Epidermal melanocyte (primary cell): ENCODE measurements around the gene ABHD10.

Experiments used
- DNase-seq: peaks from one replicate; pipeline ENCODE4 v3.0.0; 2011; ENCODE audit warnings: low spot score; ENCODE audit not compliant: insufficient read length

ABHD10 gene

DNA sequence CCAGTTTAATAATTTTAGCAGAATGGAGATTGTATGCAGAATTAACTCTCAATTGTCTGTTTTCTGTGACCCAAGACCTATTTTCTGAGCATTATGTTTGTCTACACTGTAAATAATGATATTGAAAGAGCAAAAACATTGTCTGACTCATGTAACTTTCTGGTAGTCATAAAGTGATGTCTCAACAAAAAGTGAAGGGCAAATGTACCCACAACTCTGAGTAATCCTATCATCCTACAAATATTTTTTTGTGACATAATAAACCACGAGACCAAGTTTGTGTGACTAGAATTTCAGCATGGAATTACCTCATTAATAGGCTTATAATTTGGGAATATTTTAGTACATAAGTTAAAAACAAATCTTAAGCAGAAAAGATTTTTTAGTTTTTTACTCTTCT is 15.4 kb upstream of the ABHD10 start:
- no peak for DNase-seq

DNA sequence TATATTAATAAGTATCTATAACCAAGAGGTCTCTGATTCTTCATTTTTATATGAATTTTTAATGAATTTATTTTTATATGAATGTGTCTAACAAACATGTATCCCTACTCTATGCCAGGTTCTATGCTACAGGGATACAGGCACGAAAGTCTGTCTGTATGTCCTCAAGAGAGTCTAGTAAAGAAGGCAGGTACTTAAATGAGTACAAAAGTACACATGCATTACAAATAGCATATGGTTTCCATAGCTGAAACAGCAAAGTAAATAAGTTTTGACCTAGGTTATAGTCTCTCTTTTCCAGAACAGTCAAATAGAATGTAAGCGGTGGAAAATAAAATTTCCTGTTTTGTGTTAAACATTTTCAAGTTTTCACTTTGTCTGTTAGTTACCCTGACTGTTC is 13.3 kb upstream of the ABHD10 start:
- DNase-seq: no peak

DNA sequence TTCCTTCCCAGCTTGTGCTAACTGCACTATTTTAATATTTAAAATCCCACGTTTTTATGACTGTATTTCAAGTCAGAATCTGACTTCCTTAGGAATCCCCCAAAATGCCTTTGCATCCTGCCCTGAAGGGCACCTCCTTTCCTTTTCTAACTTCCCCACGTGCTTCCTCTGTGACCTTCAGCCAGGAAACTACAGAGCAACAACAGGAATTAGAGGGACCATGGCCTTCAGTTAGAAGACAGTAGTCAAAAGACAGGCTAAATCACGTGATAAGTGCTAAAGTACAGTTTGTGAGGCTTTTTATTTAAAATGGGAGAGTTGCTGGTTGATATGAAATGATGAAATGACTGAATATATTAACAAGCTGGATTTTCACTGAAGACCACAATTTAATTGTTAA is 11.8 kb upstream of the ABHD10 start:
- DNase-seq: no peak

DNA sequence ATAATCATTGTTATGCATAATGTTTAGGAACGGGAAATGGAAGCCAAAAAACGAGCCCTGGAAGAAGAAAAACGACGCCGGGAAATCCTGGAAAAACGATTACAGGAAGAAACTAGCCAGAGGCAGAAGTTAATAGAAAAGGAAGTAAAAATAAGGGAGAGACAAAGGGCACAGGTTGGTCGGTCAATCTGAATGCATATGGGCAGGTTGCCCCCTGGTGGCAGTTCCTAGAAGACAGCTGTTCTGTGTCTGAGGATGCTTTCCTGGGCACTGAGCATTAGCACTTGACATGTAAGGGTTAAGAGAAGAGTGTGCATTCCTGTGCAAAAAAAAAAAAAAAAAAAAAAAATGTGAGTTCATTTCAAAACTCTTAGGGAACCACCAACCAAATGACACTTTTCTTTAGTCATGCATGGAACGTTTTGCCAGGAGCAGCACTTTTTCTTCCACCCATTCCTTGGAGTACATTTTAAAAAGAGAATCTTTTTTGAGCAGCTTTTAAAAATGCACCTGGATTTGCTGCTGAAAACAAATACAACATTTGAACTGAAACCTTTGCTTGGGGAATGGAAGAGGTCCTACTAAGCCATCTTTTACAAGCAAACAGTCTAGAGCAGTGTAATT is 11.1 kb upstream of the ABHD10 start:
- DNase-seq: no peak

DNA sequence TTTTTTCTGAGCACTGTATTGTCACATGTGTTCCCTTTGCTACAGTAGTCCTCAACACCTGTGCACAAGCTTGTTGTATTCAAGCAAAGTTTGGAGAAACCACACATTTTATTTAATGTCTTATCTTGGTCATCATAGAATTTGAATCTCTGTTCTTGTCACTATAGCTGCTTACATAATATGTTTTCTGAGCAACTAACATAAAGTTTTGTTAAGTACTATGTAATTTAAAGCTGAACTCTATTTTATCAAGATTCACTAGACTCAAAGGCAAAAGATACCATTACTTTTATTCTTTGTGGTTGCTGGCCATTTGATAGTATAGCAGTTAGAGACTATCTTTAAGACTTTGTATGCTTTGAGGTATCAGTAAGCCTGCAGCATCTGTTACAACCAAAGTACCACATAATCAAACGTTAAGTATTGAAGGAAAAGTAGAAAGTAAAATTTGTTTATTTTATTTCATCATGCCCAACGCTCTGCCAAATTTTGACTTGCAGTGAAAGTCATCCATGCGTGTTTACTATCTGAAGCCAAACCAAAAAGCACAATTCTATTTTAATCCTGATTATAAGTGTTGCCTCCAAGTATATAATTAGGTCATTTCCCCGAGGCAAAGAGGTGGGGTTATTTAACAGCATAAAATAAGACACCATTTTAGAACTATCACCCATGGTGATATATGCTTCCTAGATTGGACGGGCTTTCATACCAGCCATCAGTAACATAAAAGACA is 10.3 kb upstream of the ABHD10 start:
- DNase-seq: no peak

DNA sequence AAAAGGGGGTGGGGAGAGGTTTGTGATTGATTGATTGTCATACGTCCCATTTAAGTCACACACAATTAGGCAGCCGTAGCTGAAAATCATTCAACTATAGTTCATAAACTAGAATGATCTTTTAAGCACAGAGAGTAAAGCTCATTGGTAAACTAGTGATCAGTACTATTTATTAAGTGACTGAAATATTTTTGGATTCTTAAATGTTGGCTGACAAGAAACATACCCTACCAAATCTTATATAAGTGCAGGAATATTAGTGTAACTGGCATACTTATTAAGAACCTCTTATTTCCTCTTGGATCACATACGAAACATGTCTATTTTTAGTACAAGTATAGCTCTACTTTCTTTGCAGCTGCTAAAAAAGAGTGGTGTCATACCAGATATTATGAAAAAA is 8.4 kb upstream of the ABHD10 start:
- no peak for DNase-seq

DNA sequence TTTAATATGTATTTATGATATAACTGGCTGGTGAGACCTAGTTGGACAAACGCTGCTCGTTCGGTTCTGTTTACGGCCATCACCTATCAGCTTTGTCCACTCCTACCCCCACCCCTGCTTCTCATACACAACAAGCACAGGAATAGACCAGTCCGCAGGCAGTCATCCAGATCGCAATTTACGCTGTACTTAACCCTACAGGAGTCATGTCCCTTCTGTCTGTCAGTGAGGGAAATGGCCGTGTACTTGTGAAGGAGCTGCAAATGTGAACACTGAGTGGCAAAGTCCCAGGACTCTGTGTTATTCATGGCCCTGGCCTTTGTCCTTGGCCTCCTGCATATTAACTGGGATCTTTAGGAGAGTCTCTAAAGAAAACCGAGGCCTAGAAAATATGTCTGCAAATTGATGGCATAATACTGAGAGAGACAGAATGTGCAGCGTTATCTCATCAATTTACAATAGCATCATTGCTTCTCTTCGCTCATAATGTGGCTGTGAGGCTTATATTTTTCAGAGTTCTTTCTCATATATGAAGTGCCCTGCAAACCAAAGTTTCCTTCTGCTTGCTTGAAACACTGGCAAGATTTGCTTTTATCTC is 7.2 kb upstream of the ABHD10 start:
- no peak for DNase-seq

DNA sequence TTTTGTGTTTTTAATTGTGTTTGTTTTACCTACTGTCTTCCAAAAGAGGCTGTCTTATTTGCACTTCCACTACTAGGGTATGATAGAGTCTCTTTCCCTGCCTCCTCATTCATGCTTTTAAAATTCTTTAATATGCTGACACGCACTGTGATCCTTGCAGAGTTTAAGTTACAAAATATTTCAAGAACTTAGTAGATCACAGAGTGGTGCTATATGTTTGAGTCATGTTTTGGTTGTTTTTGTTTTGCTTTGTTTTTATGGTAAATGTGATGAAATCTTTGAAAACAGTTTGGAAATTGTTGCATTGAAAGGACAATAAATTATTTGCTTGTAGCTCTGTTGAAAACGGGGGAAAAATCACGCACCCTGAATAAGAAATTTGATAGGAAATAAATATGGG is 5.9 kb upstream of the ABHD10 start:
- no peak for DNase-seq

DNA sequence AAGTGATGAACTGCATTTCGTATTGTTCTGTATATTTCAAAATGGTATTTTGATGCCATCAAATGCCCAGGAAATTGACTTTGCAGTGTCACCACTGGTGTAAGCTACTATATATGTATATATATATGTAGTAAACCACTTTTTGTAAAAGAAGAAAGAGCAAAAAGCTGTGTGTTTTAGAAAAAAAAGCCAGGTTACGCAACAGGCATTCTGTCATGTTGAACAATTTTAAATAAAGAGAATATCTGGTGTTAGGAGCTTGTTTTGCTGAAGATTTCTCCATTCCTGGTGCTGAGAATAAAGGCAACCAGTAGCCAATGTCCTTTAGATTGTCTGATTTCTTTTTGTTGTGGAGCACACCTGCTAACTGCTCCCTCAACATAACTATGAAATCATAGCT is 3.7 kb upstream of the ABHD10 start:
- DNase-seq: no peak

DNA sequence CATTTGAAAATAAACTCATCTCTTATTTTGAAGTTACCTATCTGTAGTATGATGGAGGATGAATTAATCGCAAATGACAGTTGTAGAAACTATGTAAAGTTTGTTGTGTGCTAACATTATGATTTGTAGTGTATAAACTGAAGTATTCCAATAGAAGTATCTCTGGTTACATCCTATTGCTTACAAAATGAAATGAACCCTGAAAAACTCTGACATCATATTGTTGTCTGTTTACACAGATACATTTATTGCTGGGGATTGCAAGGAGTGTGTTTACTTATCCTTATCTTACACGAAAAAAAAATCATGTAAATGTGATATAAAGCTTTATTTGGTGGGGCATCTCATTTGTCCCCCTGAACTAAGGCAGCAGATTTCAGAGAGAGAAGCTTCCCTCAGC is 2.6 kb upstream of the ABHD10 start:
- DNase-seq: no peak

DNA sequence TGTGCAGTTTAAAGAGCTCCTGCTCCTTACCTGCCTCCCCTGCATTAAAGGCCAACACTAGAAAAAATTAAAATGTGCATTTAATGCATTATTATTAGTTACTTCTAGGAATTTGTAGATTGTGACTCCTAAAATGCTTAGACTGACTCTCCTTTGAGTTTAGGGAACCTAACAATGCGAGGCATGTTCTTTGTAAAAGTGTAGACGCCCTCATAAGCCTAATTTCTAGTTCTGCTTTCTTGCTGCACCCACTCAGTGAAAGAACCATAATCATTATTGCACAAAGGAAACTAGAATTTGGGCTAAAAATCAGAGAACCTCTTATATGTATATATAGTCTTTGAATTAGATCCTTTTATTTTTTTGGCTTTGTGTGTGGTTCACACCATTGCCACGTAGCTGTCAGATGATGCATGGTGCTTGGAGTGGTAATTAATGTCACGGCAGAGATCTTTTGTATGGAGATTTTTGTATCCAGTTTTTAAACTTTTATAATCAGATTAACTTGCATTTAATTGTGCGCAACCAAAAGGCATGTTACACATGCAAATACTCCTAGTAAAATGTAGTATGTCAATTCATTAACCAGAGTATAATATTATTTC is 710 bp downstream of the ABHD10 start:
- no peak for DNase-seq

DNA sequence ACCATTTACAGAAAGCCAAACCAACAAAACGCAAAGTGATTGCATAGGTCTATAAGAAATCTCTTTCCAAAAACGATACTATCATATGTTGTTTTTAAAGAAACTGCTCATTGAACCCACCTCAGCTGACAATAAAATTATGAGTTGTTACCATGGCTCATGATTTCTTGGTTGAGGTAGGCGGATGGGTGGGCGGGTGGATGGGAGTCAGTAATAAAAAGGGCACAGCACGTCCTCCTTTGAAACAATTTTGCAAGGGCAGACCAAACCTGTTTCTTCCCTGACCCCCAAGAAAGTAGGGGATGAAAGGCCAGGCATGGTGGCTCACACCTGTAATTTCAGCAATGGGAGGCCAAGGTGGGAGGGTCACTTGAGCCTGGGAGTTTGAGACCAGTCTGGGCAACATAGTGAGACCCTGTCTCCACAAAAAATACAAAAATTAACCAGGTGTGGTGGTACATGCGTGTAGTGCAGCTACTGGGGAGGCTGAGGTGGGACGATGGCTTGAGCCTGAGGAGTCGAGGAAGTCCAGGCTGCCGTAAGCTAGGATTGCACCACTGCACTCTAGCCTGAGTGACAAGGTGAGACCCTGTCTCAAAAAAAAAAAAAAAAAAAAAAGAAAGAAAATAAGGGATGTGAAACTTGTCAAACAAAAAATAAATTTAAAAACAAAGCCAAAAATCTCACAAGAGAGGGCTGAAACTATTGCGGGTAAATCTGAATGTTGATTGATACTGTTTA is 2.1 kb downstream of the ABHD10 start:
- DNase-seq: no peak

DNA sequence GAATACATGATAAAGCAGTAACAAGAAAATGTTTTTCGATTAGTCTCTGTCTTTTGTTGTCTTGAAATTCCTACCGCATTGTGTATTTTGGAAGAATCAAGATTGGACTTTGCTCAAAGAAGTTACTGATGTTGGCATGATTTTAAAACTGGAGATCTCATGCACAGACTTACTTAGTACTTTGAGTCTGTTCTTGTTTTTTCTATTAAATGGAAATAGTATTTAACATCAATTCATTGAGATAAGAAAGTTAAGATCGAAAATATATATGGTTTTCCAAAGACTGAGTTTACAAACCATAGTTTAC is 2.6 kb downstream of the ABHD10 start:
- no peak for DNase-seq

DNA sequence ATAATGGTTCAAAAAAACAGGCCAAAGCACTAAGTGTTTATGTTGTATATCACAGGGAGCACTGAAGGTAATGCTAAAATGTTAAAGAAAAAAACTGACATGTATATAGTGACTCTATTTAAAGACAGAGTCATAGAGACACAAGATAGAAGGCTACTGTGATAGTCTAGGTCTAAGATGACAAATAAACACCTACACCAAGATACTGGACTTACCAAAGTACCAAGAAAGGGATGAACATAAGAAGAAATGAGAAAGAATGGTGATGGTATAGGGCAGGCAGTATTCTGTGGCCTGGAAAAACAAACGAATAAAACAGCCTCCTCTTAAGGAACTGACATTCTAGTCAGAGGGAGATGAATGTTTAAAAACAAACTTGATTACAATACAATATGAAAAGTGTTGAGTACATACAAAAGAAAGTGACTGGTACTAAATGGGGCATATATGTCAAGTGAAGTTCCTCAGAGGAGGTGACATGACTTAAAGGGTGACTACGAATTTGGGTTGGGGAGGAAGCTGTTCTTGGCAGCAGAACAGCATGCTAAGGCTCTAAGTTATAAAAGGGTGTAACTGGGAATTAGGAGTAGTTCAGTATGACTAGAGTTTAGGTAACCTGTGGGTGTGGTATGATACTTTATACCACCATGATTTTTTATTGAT is 5.9 kb downstream of the ABHD10 start:
- no peak for DNase-seq

DNA sequence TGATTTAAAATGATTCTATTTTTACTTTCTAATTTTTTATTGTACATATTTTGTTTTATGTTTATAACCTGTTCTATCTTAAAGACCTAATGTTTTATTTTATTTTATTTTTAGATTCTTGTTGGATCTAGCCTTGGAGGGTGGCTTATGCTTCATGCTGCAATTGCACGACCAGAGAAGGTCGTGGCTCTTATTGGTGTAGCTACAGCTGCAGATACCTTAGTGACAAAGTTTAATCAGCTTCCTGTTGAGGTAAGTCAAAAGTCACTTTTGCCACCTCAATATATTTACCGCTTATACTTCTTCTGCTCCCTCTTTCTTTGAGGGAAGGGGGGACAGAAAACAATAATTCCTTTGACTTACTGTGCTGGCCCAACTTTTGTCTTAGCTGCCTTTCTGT is 8.0 kb downstream of the ABHD10 start:
- DNase-seq: no peak

DNA sequence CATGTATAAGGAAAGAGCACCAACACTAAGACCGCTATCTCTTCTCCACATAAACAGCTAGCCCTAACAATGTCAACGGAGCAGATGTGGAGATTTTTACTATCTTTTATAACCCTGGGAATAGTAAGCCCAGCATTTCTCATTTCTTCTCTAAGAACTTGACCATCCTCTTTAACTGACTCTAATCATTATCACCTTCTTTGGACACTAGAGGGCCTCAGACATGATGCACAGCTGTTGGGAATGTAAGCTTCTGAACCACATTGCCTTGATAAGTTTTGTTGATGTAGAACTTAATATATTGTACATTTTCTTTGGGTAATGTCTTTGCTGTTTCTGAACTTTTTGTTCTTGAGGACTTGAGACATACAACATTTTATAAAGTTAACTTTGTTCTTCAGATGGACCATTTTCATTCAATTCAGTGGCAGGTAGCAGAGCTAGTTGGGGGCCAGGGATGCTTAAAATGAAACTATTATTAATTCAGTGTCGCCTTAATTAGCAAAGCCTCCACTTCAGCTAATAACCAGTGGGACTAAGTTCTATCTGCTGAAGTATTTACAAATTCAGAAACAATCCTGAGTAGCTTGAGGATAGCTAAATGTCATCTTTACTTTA is 10.3 kb downstream of the ABHD10 start:
- DNase-seq: no peak

DNA sequence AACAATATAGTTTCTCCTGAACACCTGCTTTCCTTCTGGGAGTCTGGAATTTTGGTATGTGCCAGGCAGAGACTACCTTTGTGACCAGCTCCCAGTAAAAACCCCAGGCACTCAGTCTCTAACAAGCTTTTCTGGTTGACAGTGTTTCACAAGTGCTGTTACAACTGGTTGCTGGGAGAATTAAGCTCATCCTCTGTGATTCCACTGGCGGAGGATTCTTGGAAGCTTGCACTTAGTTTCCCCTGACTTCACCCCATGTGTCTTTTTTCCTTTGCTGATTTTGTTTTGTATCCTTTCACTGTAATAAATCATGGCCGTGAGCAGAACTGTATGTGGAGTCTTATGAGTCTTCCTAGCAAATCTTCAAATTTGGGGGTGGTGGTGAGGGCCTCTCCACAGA is 14.2 kb downstream of the ABHD10 start:
- no peak for DNase-seq

DNA sequence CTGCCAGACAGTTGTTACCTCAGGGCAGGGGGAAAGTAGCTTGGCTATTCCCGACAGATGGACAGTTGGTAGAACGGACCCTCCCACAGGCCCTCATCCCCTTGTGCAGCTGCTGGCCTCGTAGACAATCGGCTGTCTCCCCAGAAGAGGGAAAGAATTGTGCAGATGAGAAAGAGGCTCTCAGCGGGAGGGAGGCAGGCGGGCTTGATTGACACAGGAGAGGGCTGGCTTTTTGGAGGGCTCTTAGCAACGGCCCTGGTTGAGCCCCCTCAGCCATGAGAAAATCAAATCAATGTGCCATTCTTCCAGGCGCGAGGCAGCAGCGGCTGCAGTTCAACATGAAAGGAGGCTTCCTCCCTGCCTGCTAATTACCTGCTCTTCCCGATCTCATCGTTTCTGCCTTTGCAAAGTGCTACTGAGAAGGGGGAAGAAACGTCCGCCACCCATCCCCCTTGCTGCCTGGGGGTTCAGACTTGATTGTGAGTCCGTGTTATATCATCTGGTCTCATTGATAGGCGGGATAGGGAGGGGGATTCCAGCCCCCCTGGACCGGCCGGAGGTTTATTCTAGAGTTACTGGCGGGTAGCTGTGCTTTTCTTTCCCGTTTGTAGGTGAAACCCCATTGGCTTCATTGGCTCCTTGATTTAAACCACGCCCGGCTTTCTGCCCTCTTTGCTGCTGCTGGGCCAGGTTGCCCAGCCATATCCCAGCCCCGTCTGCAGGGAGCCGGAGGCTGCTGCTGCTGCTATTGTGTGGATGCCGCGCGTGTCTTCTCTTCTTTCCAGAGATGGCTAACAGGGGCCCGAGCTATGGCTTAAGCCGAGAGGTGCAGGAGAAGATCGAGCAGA is 20.0 kb downstream of the ABHD10 start, which contains the start of gene TAGLN3:
Gene TAGLN3, plus strand, starts transcription at position 287 of the 848 bp plus-strand sequence. Its CDS starts 501 bp downstream, at position 788.
- DNase-seq: no peak

DNA sequence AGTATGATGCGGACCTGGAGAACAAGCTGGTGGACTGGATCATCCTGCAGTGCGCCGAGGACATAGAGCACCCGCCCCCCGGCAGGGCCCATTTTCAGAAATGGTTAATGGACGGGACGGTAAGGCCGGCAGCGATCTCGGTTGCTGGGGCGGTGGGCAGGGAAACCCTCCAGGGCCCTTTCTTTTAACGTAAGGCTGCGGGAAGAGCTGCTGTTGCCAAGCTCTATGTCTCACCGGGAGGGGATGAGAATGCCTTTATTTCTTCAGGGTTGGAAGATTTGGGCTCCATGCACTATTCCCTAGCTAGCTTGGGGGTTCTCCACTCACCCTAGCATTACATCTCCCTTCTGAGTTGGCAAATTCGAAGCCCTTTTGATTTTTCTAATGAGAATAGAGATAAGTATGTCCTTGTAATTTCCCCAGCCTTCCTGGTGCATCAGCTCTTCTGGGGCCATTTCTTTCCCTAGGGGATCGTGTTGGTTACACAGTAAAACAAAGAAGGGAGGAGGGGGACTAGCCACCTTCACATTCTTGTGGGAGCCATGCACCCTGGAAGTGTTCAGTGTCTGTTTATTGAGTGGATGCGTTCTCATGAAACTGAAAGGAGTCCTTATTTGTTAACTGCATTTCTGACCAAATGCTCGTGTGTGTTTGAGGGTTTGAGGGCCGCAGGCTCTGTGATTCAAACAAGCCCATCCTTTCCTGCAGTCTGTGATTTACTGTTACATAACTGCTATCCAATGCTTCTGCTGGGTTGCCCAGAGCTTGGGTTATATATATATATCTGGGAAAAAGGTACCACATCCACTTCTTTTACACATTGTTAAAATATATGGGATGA is 20.9 kb downstream of the ABHD10 start:
- DNase-seq: no peak
